ENCODE measurements around the gene SLC29A4.
"Not testable (repeated sequence)": the region's sequence is repeated elsewhere in the genome, so short reads cannot be mapped to it uniquely, and the experiment has no call there.

DNA sequence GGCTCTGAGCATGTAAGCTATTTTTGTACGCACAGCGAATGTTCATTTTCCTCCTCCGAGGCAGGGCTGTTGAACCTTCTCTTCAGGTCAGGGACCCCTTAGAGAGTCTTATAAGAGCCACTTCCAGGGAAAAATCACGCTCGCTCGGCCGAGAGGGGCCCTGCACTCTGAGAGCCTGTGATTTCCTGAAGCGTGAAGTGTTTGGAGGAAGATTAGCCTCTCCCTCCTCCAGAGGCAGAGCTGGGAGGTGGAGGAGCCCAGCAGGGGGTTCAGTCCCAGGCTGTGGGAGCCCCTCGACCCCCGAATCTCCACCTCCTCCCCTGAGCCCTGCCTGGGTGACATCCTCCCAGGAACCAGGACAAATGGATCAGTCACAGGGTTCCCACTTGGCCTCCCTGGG, 19.7 kb upstream of the SLC29A4 start:
- TF ChIP-seq YY1 (IDR thresholded peaks at IDR 0.05; ENCODE audit: insufficient read depth, insufficient read length); SUZ12 (IDR thresholded peaks at IDR 0.05; ENCODE audit: extremely low read depth, insufficient read depth, insufficient read length); ZNF274 (IDR thresholded peaks at IDR 0.05; ENCODE audit: low read depth, low read length): not testable (repeated sequence)
